ENCODE data around the gene ZNF423.

GRCh38 chr16:49513040-49513439, 342.9 kb downstream of the ZNF423 start:
- no peak for TF ChIP-seq POLR2A (IDR thresholded peaks at IDR 0.05; ENCODE audit: low read depth, low read length)
- TF ChIP-seq TAF1 (IDR thresholded peaks at IDR 0.05; ENCODE audit: low read depth, low read length), result no peak
- no peak for TF ChIP-seq POLR2AphosphoS5 (IDR thresholded peaks at IDR 0.05; ENCODE audit: low read depth, low read length)
- TF ChIP-seq POU2F2 (IDR thresholded peaks at IDR 0.05; ENCODE audit: low read depth, low read length), result no peak

Data from GM12891 (cell line).